Stomach (tissue), 9 donors: ENCODE data around the gene GAS6. TPM values are rescaled to one million over a fixed set of nuclear protein-coding genes. Genes with fewer than 3 reads are reported as not detected.

ENCODE experiments used
- DNase-seq, 2 donors: peaks; one replicate each; pipeline versions ENCODE4 v3.0.0 to v3.0.0-alpha.2; 2013 to 2019
- H3K27ac ChIP-seq, 5 donors: fragments of 200-600 bp in 4 of 5; sonication (generic) in 4 of 5; one replicate each; pipeline ENCODE4 v1.5.1; 2013 to 2019; ENCODE audit warnings: mild to moderate bottlenecking in 1 of 5, moderate library complexity in 1 of 5
- H3K27me3 ChIP-seq, 3 donors: fragments of 200-600 bp; sonication (generic); one replicate each; pipeline ENCODE4 v1.5.1; 2017 to 2019; ENCODE audit warnings: mixed run types in 1 of 3
- H3K36me3 ChIP-seq, 4 donors: fragments of 200-600 bp; sonication (generic); 1 replicate in 3 of 4; 2 replicates in 1 of 4; pipeline ENCODE4 v1.5.1; 2016 to 2019
- H3K4me1 ChIP-seq, 4 donors: fragments of 200-600 bp; sonication (generic); one replicate each; pipeline ENCODE4 v1.5.1; 2016 to 2019
- H3K4me3 ChIP-seq, 4 donors: fragments of 200-600 bp; sonication (generic) in 3 of 4; one replicate each; pipeline ENCODE4 v1.5.1; 2016 to 2019; ENCODE audit warnings: mild to moderate bottlenecking in 1 of 4
- H3K9me3 ChIP-seq, 4 donors: fragments of 200-600 bp; sonication (generic); one replicate each; pipeline ENCODE4 v1.5.1; 2016 to 2019
- CTCF ChIP-seq, 7 experiments: fragments of 450-650 bp in 4 of 7; fragments of 200-600 bp in 3 of 7; sonication (generic) in 3 of 7; IDR thresholded peaks; one replicate each; pipeline ENCODE4 v1.5.1; 2016 to 2019; ENCODE audit warnings: antibody characterized with exemption in 7 of 7, control low read depth in 2 of 7, mild to moderate bottlenecking in 1 of 7
- EP300 ChIP-seq: sonication (generic); formaldehyde crosslinking; IDR thresholded peaks from one replicate; pipeline ENCODE4 v1.6.1; 2017; ENCODE audit warnings: antibody characterized with exemption
- POLR2A ChIP-seq, 4 donors: fragments of 450-650 bp; IDR thresholded peaks; one replicate each; pipeline ENCODE4 v1.6.1; 2016; ENCODE audit warnings: antibody characterized with exemption in 4 of 4, control low read depth in 2 of 4, mild to moderate bottlenecking in 1 of 4, moderate library complexity in 1 of 4
- POLR2AphosphoS5 ChIP-seq, 3 donors: sonication (generic); formaldehyde crosslinking; IDR thresholded peaks; one replicate each; pipeline ENCODE4 v1.6.1; 2016; ENCODE audit warnings: antibody characterized with exemption in 3 of 3
- WGBS, 5 donors: extraction: QIAGEN DNeasy Blood & Tissue Kit in 3 of 5; methylation state at CpG; one replicate each; pipeline versions ENCODE4 v1.1.5 to v1.1.7; 2013 to 2018; 5-methylcytosine and 5-hydroxymethylcytosine counted together
- intact Hi-C: fragments of 100-400 bp; cut with DNase I; formaldehyde crosslinking; loops from one replicate; pipeline ENCODE4 v1.15.1; 2023; ENCODE audit warnings: low total_unique reads
- polyA plus RNA-seq, 3 donors: library from polyadenylated mRNA; stranded (reverse); fragments of 200-250 nt; gene quantifications; one replicate each; pipeline ENCODE4 v1.2.3, GENCODE V29; 2013
- total RNA-seq, 5 donors: library from RNA; depleted of rRNA; stranded (reverse); fragments of >200 nt; gene quantifications; one replicate each; pipeline versions ENCODE4 v1.1.0 to v1.2.3, GENCODE V29; 2014 to 2016
- donor health status: healthy with polysubstance abuse.
- donor health status: Bipolar disorder and iron deficiency.
- donor health status: healthy.

The GAS6 gene
- total and polyA plus RNA-seq, 8 donors = 31.4 to 409 (median 92.9) TPM

GRCh38 chr13:113804703-113805430, 59.0 kb downstream of the GAS6 start:
- peaks cover 0 to 13% (median 11%) of the 10 kb centered on the region in 4 donors for H3K4me1 ChIP-seq
- TF ChIP-seq EP300 = no peak
- no peak for TF ChIP-seq POLR2AphosphoS5 (IDR thresholded peaks at IDR 0.05)
- TF ChIP-seq POLR2A (IDR thresholded peaks at IDR 0.05) = no peak
- no peak for TF ChIP-seq CTCF (IDR thresholded peaks at IDR 0.05)
- H3K27ac ChIP-seq = no peak overlapping the region
- H3K36me3 ChIP-seq = no peaks in the 10 kb centered on the region
- H3K9me3 ChIP-seq = peaks cover 0 to 19% (median 10%) of the 10 kb centered on the region in 4 donors
- H3K4me3 ChIP-seq = no peak overlapping the region
- peaks cover 0 to 11% (median 0%) of the 10 kb centered on the region in 3 donors for H3K27me3 ChIP-seq
- intact Hi-C loops = no loop called here
- no peak for DNase-seq
- 88 to 94% (median 90%) methylated on average over 15 to 39 of the region's 39 CpGs for WGBS, 5 donors

GRCh38 chr13:113804017-113804702, 59.7 kb downstream of the GAS6 start:
- Histone ChIP-seq H3K27ac (no peak overlapping the region), H3K4me3 (no peak overlapping the region), H3K4me1 (peaks cover 0 to 13% (median 11%) of the 10 kb centered on the region in 4 donors), H3K27me3 (peaks cover 0 to 11% (median 0%) of the 10 kb centered on the region in 3 donors), H3K9me3 (peaks cover 0 to 15% (median 10%) of the 10 kb centered on the region in 4 donors), H3K36me3 (no peaks in the 10 kb centered on the region)
- TF ChIP-seq POLR2AphosphoS5 (IDR thresholded peaks at IDR 0.05) = no peak
- TF ChIP-seq CTCF (IDR thresholded peaks at IDR 0.05) = no peak
- WGBS, 5 donors = 87 to 90% (median 89%) methylated on average over 31 to 34 of the region's 34 CpGs
- intact Hi-C loops = no loop called here
- no peak for DNase-seq

DNA sequence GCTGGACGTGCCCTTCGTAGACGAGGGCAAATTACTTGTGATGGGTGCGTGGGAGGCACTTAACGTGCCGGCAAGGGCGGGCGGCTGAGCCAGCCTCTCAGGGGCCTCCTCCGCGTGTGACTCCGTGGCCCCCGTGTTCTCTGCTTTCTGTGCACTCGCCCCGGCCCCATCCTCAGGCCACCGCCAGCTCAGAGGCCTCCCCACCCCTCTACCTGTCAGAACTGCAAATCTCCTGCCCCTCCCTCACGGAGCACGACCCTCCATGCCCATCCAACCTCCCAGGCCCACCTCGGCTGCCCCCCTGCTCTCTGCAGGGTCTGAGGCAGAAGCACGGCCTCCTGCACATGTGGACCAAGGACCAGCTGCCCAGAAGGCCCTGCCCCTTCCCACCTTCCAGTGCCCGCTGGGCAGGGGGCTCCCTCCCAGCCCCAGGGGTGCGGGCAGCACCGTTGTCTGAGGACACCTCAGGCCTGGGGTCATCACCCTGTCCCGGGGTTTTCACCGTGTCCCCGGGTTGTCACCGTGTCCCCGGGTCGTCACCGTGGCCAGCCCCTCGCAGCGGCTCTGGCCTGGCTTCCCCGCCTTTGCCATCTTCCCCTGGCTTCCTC, 60.4 kb downstream of the GAS6 start:
- H3K27me3 ChIP-seq = peaks cover 0 to 11% (median 0%) of the 10 kb centered on the region in 3 donors
- 79 to 87% (median 82%) methylated on average over 26 to 32 of the region's 32 CpGs for WGBS, 5 donors
- no peak for DNase-seq

GRCh38 chr13:113802761-113803160, 61.1 kb downstream of the GAS6 start:
- Histone ChIP-seq H3K9me3 (peaks cover 0 to 2% (median under 1%) of the 10 kb centered on the region in 4 donors), H3K36me3 (no peaks in the 10 kb centered on the region), H3K27ac (no peak overlapping the region), H3K27me3 (peaks cover 0 to 11% (median 0%) of the 10 kb centered on the region in 3 donors), H3K4me1 (peaks cover 0 to 13% (median 11%) of the 10 kb centered on the region in 4 donors), H3K4me3 (no peak overlapping the region)
- TF ChIP-seq POLR2AphosphoS5 (IDR thresholded peaks at IDR 0.05) = no peak
- intact Hi-C loops = no loop called here
- DNase-seq = no peak
- WGBS, 5 donors = 49 to 78% (median 73%) methylated on average over 23 to 25 of the region's 25 CpGs

More for the DNA sequence above, 60.4 kb downstream of the GAS6 start:
- TF ChIP-seq POLR2AphosphoS5 (IDR thresholded peaks at IDR 0.05) (no peak), POLR2A (IDR thresholded peaks at IDR 0.05) (no peak)
- peaks cover 0 to 13% (median 11%) of the 10 kb centered on the region in 4 donors for H3K4me1 ChIP-seq
- intact Hi-C loops = no loop called here
- peaks cover 0 to 9% (median 7%) of the 10 kb centered on the region in 4 donors for H3K9me3 ChIP-seq
- no peaks in the 10 kb centered on the region for H3K36me3 ChIP-seq
- no peak overlapping the region for H3K27ac ChIP-seq
- H3K4me3 ChIP-seq = no peak overlapping the region

GRCh38 chr13:113802090-113802531, 61.8 kb downstream of the GAS6 start:
- peak in 1 of 2 donors; percentile 84 for DNase-seq
- no peak for TF ChIP-seq EP300
- no peak for TF ChIP-seq POLR2A (IDR thresholded peaks at IDR 0.05)
- TF ChIP-seq CTCF (IDR thresholded peaks at IDR 0.05) = no peak
- TF ChIP-seq POLR2AphosphoS5 (IDR thresholded peaks at IDR 0.05) = no peak
- WGBS, 5 donors = 9 to 16% (median 11%) methylated on average over 10 to 15 of the region's 15 CpGs
- Histone ChIP-seq H3K27me3 (peaks cover 0 to 11% (median 0%) of the 10 kb centered on the region in 3 donors), H3K9me3 (no peaks in the 10 kb centered on the region), H3K27ac (no peak overlapping the region), H3K4me3 (no peak overlapping the region), H3K4me1 (peaks cover 0 to 13% (median 11%) of the 10 kb centered on the region in 4 donors), H3K36me3 (no peaks in the 10 kb centered on the region)
- intact Hi-C loops = no loop called here
